AG10803 (cell line): ENCODE results near the gene RORC.

Experiments
- DNase-seq: peaks from one replicate; pipeline ENCODE4 v3.0.0; 2010; ENCODE audit warnings: low read depth
- H3K4me3 ChIP-seq: 2 replicates; pipeline ENCODE4 v1.5.1; 2011; ENCODE audit warnings: mild to moderate bottlenecking, low read length, control low read depth
- CTCF ChIP-seq: conservative IDR thresholded peaks from 2 replicates; pipeline ENCODE4 v1.5.1; 2011; ENCODE audit warnings: mild to moderate bottlenecking, low read length, control low read depth, inconsistent platforms

RORC gene

GRCh38 chr1:151847867-151848596, 16.4 kb upstream of the RORC start:
- TF ChIP-seq CTCF, result no peak
- no peak for DNase-seq
- no peak overlapping the region for H3K4me3 ChIP-seq

GRCh38 chr1:151846686-151847237, 15.2 kb upstream of the RORC start:
- H3K4me3 ChIP-seq, result no peak overlapping the region
- no peak for DNase-seq
- TF ChIP-seq CTCF, result no peak

- H3K4me3 ChIP-seq, result no peak overlapping the region
- DNase-seq, result peak; percentile 25
- no peak for TF ChIP-seq CTCF
Observed at GRCh38 chr1:151846062-151846568, 14.5 kb upstream of the RORC start.

GRCh38 chr1:151843398-151843797, 11.8 kb upstream of the RORC start:
- H3K4me3 ChIP-seq, result no peak overlapping the region
- no peak for TF ChIP-seq CTCF
- DNase-seq, result no peak

- no peak for TF ChIP-seq CTCF
- H3K4me3 ChIP-seq, result no peak overlapping the region
- no peak for DNase-seq
Observed at GRCh38 chr1:151841141-151841540, 9.5 kb upstream of the RORC start.

- H3K4me3 ChIP-seq, result no peak overlapping the region
- no peak for DNase-seq
- TF ChIP-seq CTCF, result no peak
Observed at GRCh38 chr1:151840421-151840820, 8.8 kb upstream of the RORC start.
